ENCODE data around the gene SPOUT1. TPM values are rescaled to one million over a fixed set of nuclear protein-coding genes. Genes with fewer than 3 reads are reported as not detected.
"Not testable (repeated sequence)": the region's sequence is repeated elsewhere in the genome, so short reads cannot be mapped to it uniquely, and the experiment has no call there.

The SPOUT1 gene
- total RNA-seq, 1 donor from 2014 or later, result 66.7 TPM

GRCh38 chr9:128862401-128862851 lies 32.8 kb upstream of the SPOUT1 start:
- Mint-ChIP-seq H3K9me3 (no peaks in the 10 kb centered on the region), H3K4me1 (peaks cover 12% of the 10 kb centered on the region), H3K36me3 (ENCODE audit: low read depth) (no peaks in the 10 kb centered on the region), H3K4me3 (no peak overlapping the region), H3K27ac (ENCODE audit: unreplicated experiment) (no peak overlapping the region), H3K27me3 (ENCODE audit: low read depth) (no peaks in the 10 kb centered on the region)
- TF ChIP-seq, protein P1, sequence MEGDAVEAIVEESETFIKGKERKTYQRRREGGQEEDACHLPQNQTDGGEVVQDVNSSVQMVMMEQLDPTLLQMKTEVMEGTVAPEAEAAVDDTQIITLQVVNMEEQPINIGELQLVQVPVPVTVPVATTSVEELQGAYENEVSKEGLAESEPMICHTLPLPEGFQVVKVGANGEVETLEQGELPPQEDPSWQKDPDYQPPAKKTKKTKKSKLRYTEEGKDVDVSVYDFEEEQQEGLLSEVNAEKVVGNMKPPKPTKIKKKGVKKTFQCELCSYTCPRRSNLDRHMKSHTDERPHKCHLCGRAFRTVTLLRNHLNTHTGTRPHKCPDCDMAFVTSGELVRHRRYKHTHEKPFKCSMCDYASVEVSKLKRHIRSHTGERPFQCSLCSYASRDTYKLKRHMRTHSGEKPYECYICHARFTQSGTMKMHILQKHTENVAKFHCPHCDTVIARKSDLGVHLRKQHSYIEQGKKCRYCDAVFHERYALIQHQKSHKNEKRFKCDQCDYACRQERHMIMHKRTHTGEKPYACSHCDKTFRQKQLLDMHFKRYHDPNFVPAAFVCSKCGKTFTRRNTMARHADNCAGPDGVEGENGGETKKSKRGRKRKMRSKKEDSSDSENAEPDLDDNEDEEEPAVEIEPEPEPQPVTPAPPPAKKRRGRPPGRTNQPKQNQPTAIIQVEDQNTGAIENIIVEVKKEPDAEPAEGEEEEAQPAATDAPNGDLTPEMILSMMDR (conservative IDR thresholded peaks at IDR 0.05), result no peak
- DNase-seq (ENCODE audit: low read depth, low spot score), result no peak

DNA sequence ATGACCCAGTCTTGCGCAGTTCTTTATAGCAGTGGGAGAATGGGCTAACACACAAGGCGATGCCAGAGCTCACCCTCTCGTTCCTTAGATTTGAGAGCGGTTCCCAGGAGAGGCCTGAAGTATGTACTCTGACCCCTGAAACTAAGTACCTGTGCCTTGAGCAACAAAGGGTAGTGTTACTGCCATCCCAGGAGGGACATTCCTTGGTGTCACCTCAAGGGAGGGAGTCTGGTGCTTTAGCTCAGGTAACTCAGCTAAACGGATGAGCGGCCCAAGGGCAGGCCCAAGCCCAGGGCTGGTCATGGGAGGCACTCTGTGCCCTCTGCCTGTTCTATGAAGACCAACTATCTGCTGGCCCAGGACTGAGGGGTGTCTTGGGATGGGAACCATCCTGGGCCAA lies 31.9 kb upstream of the SPOUT1 start:
- Mint-ChIP-seq H3K9me3 (no peaks in the 10 kb centered on the region), H3K4me3 (no peak overlapping the region), H3K4me1 (peaks cover 12% of the 10 kb centered on the region), H3K27me3 (ENCODE audit: low read depth) (no peaks in the 10 kb centered on the region), H3K27ac (ENCODE audit: unreplicated experiment) (no peak overlapping the region), H3K36me3 (ENCODE audit: low read depth) (no peaks in the 10 kb centered on the region)
- no peak for DNase-seq (ENCODE audit: low read depth, low spot score)
- TF ChIP-seq, protein P1 (conservative IDR thresholded peaks at IDR 0.05), result no peak

- Mint-ChIP-seq H3K36me3 (ENCODE audit: low read depth) (no peaks in the 10 kb centered on the region), H3K4me1 (peaks cover 12% of the 10 kb centered on the region), H3K27me3 (ENCODE audit: low read depth) (no peaks in the 10 kb centered on the region), H3K4me3 (no peak overlapping the region), H3K9me3 (no peaks in the 10 kb centered on the region), H3K27ac (ENCODE audit: unreplicated experiment) (no peak overlapping the region)
- no peak for DNase-seq (ENCODE audit: low read depth, low spot score)
- TF ChIP-seq, protein P1 (conservative IDR thresholded peaks at IDR 0.05), result no peak
Observed at GRCh38 chr9:128860937-128861336, 31.3 kb upstream of the SPOUT1 start.

DNA sequence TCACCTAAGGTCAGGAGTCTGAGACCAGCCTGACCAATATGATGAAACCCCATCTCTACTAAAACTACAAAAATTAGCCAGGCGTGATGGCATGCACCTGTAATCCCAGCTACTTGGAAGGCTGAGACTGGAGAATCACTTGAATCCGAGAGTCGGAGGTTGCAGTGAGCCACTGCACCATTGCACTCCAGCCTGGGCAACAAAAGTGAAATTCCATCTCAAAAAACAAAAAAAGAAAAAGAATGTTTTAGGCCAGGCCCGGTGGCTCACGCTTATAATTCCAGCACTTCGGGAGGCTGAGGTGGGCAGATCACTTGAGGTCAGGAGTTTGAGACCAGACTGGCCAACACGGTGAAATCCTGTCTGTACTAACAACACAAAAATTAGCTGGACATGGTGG lies 28.9 kb upstream of the SPOUT1 start:
- not testable (repeated sequence) for DNase-seq (ENCODE audit: low read depth, low spot score); H3K27ac Mint-ChIP-seq (ENCODE audit: unreplicated experiment); H3K4me3 Mint-ChIP-seq; H3K27me3 Mint-ChIP-seq (ENCODE audit: low read depth); H3K9me3 Mint-ChIP-seq; H3K36me3 Mint-ChIP-seq (ENCODE audit: low read depth)
- peaks cover 12% of the 10 kb centered on the region for H3K4me1 Mint-ChIP-seq

GRCh38 chr9:128854454-128854853 lies 24.9 kb upstream of the SPOUT1 start:
- not testable (repeated sequence) for H3K4me1 Mint-ChIP-seq; H3K4me3 Mint-ChIP-seq; H3K27ac Mint-ChIP-seq (ENCODE audit: unreplicated experiment); H3K9me3 Mint-ChIP-seq; H3K27me3 Mint-ChIP-seq (ENCODE audit: low read depth); DNase-seq (ENCODE audit: low read depth, low spot score)
- H3K36me3 Mint-ChIP-seq (ENCODE audit: low read depth), result peaks cover 17% of the 10 kb centered on the region

DNA sequence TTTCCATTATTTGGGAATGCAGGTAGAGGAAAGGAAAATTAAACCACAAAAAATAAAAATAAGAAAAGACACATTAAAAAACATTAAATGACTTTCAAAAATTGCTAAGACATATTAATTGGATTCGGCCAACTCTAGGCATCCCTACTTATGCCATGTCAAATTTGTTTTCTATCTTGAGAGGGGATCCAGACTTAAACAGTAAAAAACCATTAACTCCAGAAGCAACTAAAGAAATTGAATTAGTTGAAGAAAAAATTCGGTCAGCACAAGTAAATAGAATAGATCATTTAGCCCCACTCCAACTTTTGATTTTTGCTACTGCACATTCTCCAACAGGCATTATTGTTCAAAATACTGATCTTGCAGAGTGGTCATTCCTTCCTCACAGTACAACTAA lies 23.1 kb upstream of the SPOUT1 start:
- not testable (repeated sequence) for H3K27ac Mint-ChIP-seq (ENCODE audit: unreplicated experiment); H3K4me1 Mint-ChIP-seq; H3K27me3 Mint-ChIP-seq (ENCODE audit: low read depth); H3K4me3 Mint-ChIP-seq; DNase-seq (ENCODE audit: low read depth, low spot score); H3K9me3 Mint-ChIP-seq
- H3K36me3 Mint-ChIP-seq (ENCODE audit: low read depth), result peaks cover 18% of the 10 kb centered on the region

- not testable (repeated sequence) for H3K27me3 Mint-ChIP-seq (ENCODE audit: low read depth); H3K9me3 Mint-ChIP-seq
Observed at GRCh38 chr9:128851779-128852600, 22.4 kb upstream of the SPOUT1 start.

DNA sequence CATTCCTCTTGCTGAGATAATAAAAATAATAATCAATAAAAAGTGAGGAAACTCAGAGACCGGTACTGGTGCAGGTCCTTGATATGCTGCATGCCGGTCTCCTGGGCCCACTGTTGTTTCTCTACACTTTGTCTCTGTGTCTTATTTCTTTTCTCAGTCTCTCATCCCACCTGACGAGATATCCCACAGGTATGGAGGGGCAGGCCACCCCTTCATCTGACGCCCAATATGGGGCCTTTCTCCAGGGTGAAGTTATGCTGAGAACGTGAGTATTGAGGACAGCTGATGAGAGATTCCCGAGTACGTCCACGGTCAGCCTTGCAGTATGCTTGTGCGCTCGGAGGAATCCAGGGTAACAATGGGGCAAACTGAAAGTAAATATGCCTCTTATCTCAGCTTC lies 21.4 kb upstream of the SPOUT1 start:
- not testable (repeated sequence) for H3K4me3 Mint-ChIP-seq; H3K9me3 Mint-ChIP-seq; DNase-seq (ENCODE audit: low read depth, low spot score); H3K27me3 Mint-ChIP-seq (ENCODE audit: low read depth); H3K4me1 Mint-ChIP-seq; H3K27ac Mint-ChIP-seq (ENCODE audit: unreplicated experiment)
- H3K36me3 Mint-ChIP-seq (ENCODE audit: low read depth), result peaks cover 20% of the 10 kb centered on the region

More at GRCh38 chr9:128851779-128852600, 22.4 kb upstream of the SPOUT1 start:
- H3K36me3 Mint-ChIP-seq (ENCODE audit: low read depth), result peaks cover 20% of the 10 kb centered on the region
- not testable (repeated sequence) for H3K4me1 Mint-ChIP-seq; H3K27ac Mint-ChIP-seq (ENCODE audit: unreplicated experiment); DNase-seq (ENCODE audit: low read depth, low spot score); H3K4me3 Mint-ChIP-seq
- TF ChIP-seq, protein P1 (conservative IDR thresholded peaks at IDR 0.05), result peak; percentile 70

Data from neural crest cell (in vitro differentiated cells).